Right lobe of liver (tissue), 4 donors: ENCODE data around the gene ARHGEF12.

Experiments
- POLR2A ChIP-seq: fragments of 450-650 bp; IDR thresholded peaks from one replicate; pipeline ENCODE4 v1.6.1; 2017; ENCODE audit warnings: antibody characterized with exemption, mild to moderate bottlenecking
- TF ChIP-seq, protein P1 (sequence below), 4 donors: fragments of 200-600 bp in 3 of 4; fragments of 450-650 bp in 1 of 4; IDR thresholded peaks; one replicate each; pipeline versions ENCODE4 v1.5.1 to v1.8.0; 2016 to 2022; ENCODE audit warnings: antibody characterized with exemption in 4 of 4, mild to moderate bottlenecking in 2 of 4
- donor health status: DM: no; HTN: no; CAD: no.
- donor health status: DM: no; HTN: no; CAD: no.
- donor health status: DM: no; HTN: yes; CAD: no.

DNA sequence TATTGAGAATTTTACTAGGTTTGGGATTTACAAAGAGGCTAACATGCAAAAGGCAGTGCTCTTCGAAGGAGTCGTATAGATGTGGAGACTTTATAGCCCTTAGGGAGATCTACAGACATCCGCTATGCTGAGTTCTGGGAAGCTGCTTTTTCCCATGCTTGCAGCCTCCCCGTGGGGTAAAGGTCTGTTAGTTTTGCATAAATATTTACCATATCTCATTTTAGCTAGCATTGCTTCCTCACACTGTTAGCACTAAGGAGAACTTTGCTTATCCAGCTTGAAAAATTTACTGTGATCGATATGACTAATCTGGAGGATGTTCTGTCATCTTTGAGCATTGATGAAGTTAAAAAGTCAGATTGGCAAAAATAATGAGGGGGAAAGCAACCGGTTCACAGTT lies 18.6 kb downstream of the ARHGEF12 start:
- TF ChIP-seq, protein P1, sequence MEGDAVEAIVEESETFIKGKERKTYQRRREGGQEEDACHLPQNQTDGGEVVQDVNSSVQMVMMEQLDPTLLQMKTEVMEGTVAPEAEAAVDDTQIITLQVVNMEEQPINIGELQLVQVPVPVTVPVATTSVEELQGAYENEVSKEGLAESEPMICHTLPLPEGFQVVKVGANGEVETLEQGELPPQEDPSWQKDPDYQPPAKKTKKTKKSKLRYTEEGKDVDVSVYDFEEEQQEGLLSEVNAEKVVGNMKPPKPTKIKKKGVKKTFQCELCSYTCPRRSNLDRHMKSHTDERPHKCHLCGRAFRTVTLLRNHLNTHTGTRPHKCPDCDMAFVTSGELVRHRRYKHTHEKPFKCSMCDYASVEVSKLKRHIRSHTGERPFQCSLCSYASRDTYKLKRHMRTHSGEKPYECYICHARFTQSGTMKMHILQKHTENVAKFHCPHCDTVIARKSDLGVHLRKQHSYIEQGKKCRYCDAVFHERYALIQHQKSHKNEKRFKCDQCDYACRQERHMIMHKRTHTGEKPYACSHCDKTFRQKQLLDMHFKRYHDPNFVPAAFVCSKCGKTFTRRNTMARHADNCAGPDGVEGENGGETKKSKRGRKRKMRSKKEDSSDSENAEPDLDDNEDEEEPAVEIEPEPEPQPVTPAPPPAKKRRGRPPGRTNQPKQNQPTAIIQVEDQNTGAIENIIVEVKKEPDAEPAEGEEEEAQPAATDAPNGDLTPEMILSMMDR (IDR thresholded peaks at IDR 0.05): no peak
- TF ChIP-seq POLR2A: no peak
